ENCODE results near the gene ADGRV1.
"Not testable (repeated sequence)": the region's sequence is repeated elsewhere in the genome, so short reads cannot be mapped to it uniquely, and the experiment has no call there.

Gene ADGRV1

DNA sequence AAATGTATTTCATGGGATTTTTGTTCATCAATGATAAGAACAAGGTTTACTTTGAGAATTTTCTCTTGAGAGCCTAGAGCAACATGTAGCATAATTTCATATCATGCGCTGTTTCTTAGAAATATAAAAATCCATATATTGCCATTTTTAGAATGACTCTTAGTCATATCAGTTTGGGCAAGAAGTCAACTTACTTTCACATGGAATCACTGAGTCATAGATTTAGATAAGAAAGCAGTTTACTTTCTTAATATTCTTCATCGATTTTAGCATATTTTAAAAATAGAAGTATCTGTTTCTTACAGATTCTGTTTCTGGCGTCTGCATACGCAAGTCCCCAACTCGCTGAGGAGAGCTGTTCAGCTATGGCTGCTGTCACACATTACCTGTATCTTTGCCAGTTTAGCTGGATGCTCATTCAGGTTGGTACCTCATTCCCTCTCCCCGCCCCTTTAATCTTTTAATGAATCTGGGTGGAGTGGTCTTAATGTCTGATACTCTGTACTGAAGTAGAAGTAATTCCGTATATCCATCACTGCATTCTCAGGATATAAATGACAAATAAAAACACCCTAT is 406.6 kb downstream of the ADGRV1 start:
- TF ChIP-seq, protein P1, sequence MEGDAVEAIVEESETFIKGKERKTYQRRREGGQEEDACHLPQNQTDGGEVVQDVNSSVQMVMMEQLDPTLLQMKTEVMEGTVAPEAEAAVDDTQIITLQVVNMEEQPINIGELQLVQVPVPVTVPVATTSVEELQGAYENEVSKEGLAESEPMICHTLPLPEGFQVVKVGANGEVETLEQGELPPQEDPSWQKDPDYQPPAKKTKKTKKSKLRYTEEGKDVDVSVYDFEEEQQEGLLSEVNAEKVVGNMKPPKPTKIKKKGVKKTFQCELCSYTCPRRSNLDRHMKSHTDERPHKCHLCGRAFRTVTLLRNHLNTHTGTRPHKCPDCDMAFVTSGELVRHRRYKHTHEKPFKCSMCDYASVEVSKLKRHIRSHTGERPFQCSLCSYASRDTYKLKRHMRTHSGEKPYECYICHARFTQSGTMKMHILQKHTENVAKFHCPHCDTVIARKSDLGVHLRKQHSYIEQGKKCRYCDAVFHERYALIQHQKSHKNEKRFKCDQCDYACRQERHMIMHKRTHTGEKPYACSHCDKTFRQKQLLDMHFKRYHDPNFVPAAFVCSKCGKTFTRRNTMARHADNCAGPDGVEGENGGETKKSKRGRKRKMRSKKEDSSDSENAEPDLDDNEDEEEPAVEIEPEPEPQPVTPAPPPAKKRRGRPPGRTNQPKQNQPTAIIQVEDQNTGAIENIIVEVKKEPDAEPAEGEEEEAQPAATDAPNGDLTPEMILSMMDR (IDR thresholded peaks at IDR 0.05), result no peak
- no peak overlapping the region for H3K4me3 ChIP-seq
- no peak overlapping the region for H3K27ac ChIP-seq
- DNase-seq (ENCODE audit: low spot score), result no peak

DNA sequence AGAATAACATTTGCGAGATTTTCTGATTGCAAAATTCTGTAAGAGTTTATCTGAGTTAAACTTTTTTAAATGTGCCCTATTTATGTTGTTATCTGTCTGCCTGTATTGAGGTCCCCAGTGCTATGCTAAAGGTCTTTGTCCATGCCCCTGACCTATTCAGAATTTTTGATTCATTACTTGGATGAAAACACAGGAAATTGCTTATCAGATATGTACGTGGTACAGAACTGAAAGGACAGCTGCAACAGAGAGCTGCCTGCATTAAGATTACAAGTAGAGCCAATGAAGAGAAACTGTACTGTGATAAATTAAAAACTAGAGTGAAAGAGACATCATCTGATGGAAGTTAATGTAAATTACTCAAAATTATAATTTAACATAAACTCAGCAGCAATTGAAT is 408.8 kb downstream of the ADGRV1 start:
- TF ChIP-seq, protein P1 (IDR thresholded peaks at IDR 0.05), result no peak
- Histone ChIP-seq H3K27ac (no peak overlapping the region), H3K4me3 (no peak overlapping the region)
- no peak for DNase-seq (ENCODE audit: low spot score)

DNA sequence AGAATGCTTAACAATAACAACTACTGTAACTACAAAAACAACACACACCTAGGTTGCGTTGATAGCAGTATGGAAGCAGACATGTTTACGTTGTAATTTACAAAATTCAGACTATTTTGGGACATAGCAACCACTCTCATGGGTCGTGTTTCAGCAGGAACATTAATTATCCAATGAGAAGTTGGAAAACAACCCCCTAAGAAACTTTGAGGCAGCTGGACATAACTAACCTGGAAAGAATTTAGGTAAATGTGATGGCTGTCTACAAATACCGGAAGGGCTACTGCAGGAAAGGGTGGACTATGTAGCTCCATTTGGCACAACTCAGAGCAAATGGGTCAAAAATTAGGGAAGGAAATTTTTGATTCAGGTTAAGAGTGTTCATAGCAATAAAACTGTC is 409.3 kb downstream of the ADGRV1 start:
- no peak overlapping the region for H3K27ac ChIP-seq
- TF ChIP-seq, protein P1 (IDR thresholded peaks at IDR 0.05), result no peak
- no peak overlapping the region for H3K4me3 ChIP-seq

DNA sequence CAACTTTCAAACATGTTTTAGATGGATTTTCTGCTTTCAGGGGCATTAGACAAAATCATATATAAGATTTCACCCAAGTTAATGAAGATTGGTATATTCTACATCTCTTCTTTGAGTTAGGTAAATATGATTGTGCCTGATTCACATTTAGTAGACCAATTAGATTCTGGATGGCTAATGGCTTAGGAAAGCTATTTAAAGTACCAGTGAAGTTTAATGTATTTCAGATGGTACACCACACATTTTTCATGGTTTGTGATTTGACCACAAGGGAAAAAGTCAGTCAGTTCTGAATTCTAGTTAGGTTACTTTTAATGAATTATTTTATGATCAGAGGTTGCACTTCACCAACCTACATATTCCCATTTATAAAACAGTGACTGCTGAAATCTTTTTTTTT is 409.7 kb downstream of the ADGRV1 start:
- TF ChIP-seq, protein P1 (IDR thresholded peaks at IDR 0.05), result no peak
- H3K4me3 ChIP-seq, result no peak overlapping the region
- no peak for DNase-seq (ENCODE audit: low spot score)
- H3K27ac ChIP-seq, result no peak overlapping the region

More for the DNA sequence above, 409.3 kb downstream of the ADGRV1 start:
- no peak for DNase-seq (ENCODE audit: low spot score)

DNA sequence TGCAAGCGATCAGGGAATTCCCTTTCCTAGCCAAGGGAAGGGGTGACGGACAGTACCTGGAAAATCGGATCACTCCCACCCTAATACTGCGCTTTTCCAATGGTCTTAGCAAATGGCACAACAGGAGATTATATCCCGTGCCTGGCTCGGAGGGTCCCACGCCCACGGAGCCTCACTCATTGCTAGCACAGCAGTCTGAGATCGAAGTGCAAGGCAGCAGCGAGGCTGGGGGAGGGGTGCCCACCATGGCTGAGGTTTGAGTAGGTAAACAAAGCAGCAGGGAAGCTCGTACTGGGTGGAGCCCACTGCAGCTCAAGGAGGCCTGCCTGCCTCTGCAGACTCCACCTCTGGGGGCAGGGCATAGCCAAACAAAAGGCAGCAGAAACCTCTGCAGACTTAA is 411.3 kb downstream of the ADGRV1 start:
- not testable (repeated sequence) for DNase-seq (ENCODE audit: low spot score); H3K4me3 ChIP-seq; H3K27ac ChIP-seq

DNA sequence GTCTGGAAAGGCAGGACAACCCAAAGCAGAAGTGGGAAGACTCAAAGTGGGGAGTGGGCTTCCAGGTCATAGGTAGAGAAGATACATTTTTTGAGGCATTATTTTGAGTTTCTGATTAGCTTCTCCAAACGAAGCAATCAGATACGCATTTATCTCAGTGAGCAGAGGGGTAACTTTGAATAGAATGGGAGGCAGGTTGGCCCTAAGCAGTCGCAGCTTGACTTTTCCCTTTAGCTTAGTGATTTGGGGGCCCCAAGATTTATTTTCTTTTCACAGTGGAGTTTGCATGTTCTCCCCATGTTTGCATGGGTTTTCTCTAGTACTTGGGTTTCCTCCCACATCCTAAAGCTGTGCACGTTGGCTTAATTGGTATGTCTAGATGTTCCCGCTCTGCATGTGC is 422.6 kb downstream of the ADGRV1 start:
- H3K27ac ChIP-seq, result no peak overlapping the region
- no peak for DNase-seq (ENCODE audit: low spot score)
- H3K4me3 ChIP-seq, result no peak overlapping the region
- TF ChIP-seq, protein P1 (IDR thresholded peaks at IDR 0.05), result no peak

DNA sequence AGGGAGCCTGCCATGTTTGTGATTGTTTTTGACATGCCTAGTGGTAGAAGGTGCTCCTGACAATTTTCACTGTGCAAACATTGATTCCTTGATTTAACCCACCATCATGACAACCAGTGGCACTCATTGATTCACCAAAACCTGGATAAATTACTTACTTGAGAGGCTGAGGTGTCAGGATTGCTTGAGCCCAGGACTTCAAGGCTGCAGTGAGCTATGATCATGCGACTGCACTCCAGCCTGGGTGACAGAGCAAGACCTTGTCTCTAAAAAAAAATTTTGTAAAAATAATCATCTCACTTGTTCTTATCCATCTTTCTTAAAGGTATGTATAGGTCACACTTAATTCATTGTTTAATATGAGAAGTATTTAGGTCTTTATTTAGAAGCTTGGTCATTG is 423.2 kb downstream of the ADGRV1 start:
- TF ChIP-seq, protein P1 (IDR thresholded peaks at IDR 0.05), result no peak
- Histone ChIP-seq H3K27ac (no peak overlapping the region), H3K4me3 (no peak overlapping the region)
- no peak for DNase-seq (ENCODE audit: low spot score)

DNA sequence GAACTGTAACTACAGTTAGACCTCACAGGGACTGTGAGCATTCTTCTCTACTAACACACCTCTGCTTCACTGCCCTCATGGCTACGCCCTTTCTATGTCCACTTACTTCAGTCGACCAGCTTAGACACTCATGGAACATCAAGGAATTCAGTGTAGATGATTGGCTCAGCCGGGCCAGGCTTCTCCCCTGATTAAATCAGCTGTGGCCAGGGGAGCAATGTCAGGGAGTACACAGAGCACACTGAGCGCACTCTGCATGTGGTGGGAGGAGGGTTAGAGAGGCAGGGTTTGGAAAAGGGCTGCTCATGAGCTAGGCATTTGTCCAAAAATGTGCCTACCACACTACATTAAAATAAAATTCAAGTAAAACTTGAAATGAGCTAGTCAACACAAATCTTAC is 424.0 kb downstream of the ADGRV1 start:
- TF ChIP-seq, protein P1 (IDR thresholded peaks at IDR 0.05), result no peak
- no peak overlapping the region for H3K27ac ChIP-seq

More for the DNA sequence above, 424.0 kb downstream of the ADGRV1 start:
- no peak overlapping the region for H3K4me3 ChIP-seq
- DNase-seq (ENCODE audit: low spot score), result no peak
